GM12878 (cell line): ENCODE measurements around the gene DALRD3. TPM values are rescaled to one million over a fixed set of nuclear protein-coding genes. Genes with fewer than 3 reads are reported as not detected.

Experiments used
- BRCA1 ChIP-seq: IDR thresholded peaks from 2 replicates; pipeline ENCODE4 v1.6.1; 2011; ENCODE audit warnings: low read depth, low read length, improper control_type of control experiment
- CREM ChIP-seq: IDR thresholded peaks from 2 replicates; pipeline ENCODE4 v1.6.1; 2014; ENCODE audit warnings: antibody characterized with exemption, low read depth
- CTCF ChIP-seq, 3 experiments: IDR thresholded peaks in 2 of 3; conservative IDR thresholded peaks in 1 of 3; 2 replicates each; pipeline ENCODE4 v1.5.1; 2011; ENCODE audit warnings: low read depth in 3 of 3, low read length in 3 of 3, mild to moderate bottlenecking in 3 of 3, control low read depth in 2 of 3, moderate library complexity in 2 of 3, inconsistent platforms in 1 of 3, mixed read lengths in 1 of 3; ENCODE audit not compliant: control insufficient read depth in 2 of 3, insufficient read depth in 1 of 3; ENCODE audit errors: extremely low read depth in 1 of 3
- EGR1 ChIP-seq, 2 experiments: IDR thresholded peaks; 1 replicate in 1 of 2; 2 replicates in 1 of 2; pipeline ENCODE4 v1.6.1; 2011 to 2012; ENCODE audit warnings: low read depth in 2 of 2, low read length in 2 of 2, borderline replicate concordance in 1 of 2, mild to moderate bottlenecking in 1 of 2, moderate library complexity in 1 of 2
- ESRRA ChIP-seq: IDR thresholded peaks from 2 replicates; pipeline ENCODE4 v1.6.1; 2012; ENCODE audit warnings: mild to moderate bottlenecking, low read length, improper control_type of control experiment
- EZH2 ChIP-seq: IDR thresholded peaks from 2 replicates; pipeline ENCODE4 v1.6.1; 2012; ENCODE audit warnings: low read depth, mild to moderate bottlenecking, control low read depth, inconsistent platforms, low read length, borderline replicate concordance; ENCODE audit not compliant: control insufficient read depth
- IKZF1 ChIP-seq: fragments of 450-650 bp; conservative IDR thresholded peaks from 2 replicates; pipeline ENCODE4 v1.6.1; 2017; ENCODE audit warnings: antibody characterized with exemption, mild to moderate bottlenecking
- IRF3 ChIP-seq: fragments of 450-650 bp; IDR thresholded peaks from 2 replicates; pipeline ENCODE4 v1.6.1; 2014; ENCODE audit warnings: mild to moderate bottlenecking
- MEF2A ChIP-seq: IDR thresholded peaks from 2 replicates; pipeline ENCODE4 v1.6.1; 2011; ENCODE audit warnings: low read depth, mild to moderate bottlenecking, low read length, moderate library complexity; ENCODE audit not compliant: insufficient read depth
- NFYA ChIP-seq: IDR thresholded peaks from 2 replicates; pipeline ENCODE4 v1.6.1; 2011; ENCODE audit warnings: low read depth, mild to moderate bottlenecking, low read length, improper control_type of control experiment, borderline replicate concordance
- NRF1 ChIP-seq: conservative IDR thresholded peaks from 2 replicates; pipeline ENCODE4 v1.6.1; 2011; ENCODE audit warnings: mild to moderate bottlenecking, low read depth, low read length, improper control_type of control experiment
- PML ChIP-seq: IDR thresholded peaks from 2 replicates; pipeline ENCODE4 v1.6.1; 2012; ENCODE audit warnings: low read length, inconsistent platforms
- POU2F2 ChIP-seq: IDR thresholded peaks from 3 replicates; pipeline ENCODE4 v1.6.1; 2011; ENCODE audit warnings: low read depth, mild to moderate bottlenecking, low read length, borderline replicate concordance
- STAT3 ChIP-seq: IDR thresholded peaks from 2 replicates; pipeline ENCODE4 v1.6.1; 2011; ENCODE audit warnings: low read depth, low read length, improper control_type of control experiment
- WRNIP1 ChIP-seq: IDR thresholded peaks from 2 replicates; pipeline ENCODE4 v1.6.1; 2011; ENCODE audit warnings: low read depth, low read length, improper control_type of control experiment, borderline replicate concordance
- ZNF384 ChIP-seq: IDR thresholded peaks from 2 replicates; pipeline ENCODE4 v1.6.1; 2012; ENCODE audit warnings: low read depth, mild to moderate bottlenecking, low read length, improper control_type of control experiment, borderline replicate concordance
- polyA plus RNA-seq, 11 experiments: library from polyadenylated mRNA; depleted of rRNA in 4 of 11; unstranded in 6 of 11; stranded (reverse) in 5 of 11; fragments of >200 nt; fragmentation: Nextera tagmentation in 4 of 11; fragmentation: Illumina TruSeq in 1 of 11; extraction: Ambion mirVana in 4 of 11; extraction: Trizol in 1 of 11; gene quantifications; 1 replicate in 1 of 11; 2 replicates in 10 of 11; pipeline versions ENCODE4 v1.2.1 to v1.2.3, GENCODE V29; 2011 to 2016; ENCODE audit warnings: inconsistent platforms in 2 of 11, missing spikeins in 2 of 11, low read depth in 1 of 11
- total RNA-seq, 4 experiments: library from RNA; depleted of rRNA in 3 of 4; stranded (reverse); fragments of >200 nt in 3 of 4; fragmentation: Illumina TruSeq in 1 of 4; extraction: Trizol in 1 of 4; gene quantifications; 2 replicates each; pipeline versions ENCODE4 v1.2.1 to v1.2.3, GENCODE V29; 2013 to 2021
- TF ChIP-seq, protein P1 (sequence below): IDR thresholded peaks from 2 replicates; pipeline ENCODE4 v1.6.1; 2012; ENCODE audit warnings: low read depth, low read length, improper control_type of control experiment
- TF ChIP-seq, protein P2 (sequence below): IDR thresholded peaks from 2 replicates; pipeline ENCODE4 v1.6.1; 2011; ENCODE audit warnings: borderline replicate concordance, low read depth, mild to moderate bottlenecking, moderate library complexity, low read length; ENCODE audit not compliant: insufficient read depth, poor library complexity, severe bottlenecking
- TF ChIP-seq, protein P3 (sequence below): IDR thresholded peaks from 2 replicates; pipeline ENCODE4 v1.6.1; 2011; ENCODE audit warnings: borderline replicate concordance, low read depth, mild to moderate bottlenecking, moderate library complexity, mixed read lengths, low read length; ENCODE audit not compliant: insufficient read depth; ENCODE audit errors: extremely low read length

DALRD3 gene
- total and polyA plus RNA-seq, 10 of the 15 experiments (the other 5 are each of a cell fraction or from before 2014, with no cell fraction given): 10.1 to 28.2 (median 21.6) TPM

- TF ChIP-seq STAT3 (no peak), NRF1 (0 out of 2 replicates have a peak, but pooled peaks have one; percentile 2), BRCA1 (no peak), PML (no peak), POU2F2 (no peak), EGR1 (IDR thresholded peaks at IDR 0.05; ENCODE audit: borderline replicate concordance in 1 of 2, low read depth in 2 of 2, low read length in 2 of 2) (peak in 1 of 2 experiments; percentile 96; a peak in 2 of 3 replicates), MEF2A (no peak), IRF3 (no peak), EZH2 (no peak), WRNIP1 (no peak), NFYA (no peak), ZNF384 (no peak), CREM (peak; percentile 84), IKZF1 (peak; percentile 85), CTCF (IDR thresholded peaks at IDR 0.05 in 2 of 3, conservative IDR thresholded peaks at IDR 0.05 in 1 of 3; ENCODE audit: control insufficient read depth in 2 of 3, extremely low read depth in 1 of 3, insufficient read depth in 1 of 3, low read depth in 3 of 3, low read length in 3 of 3) (peak in 2 of 3 experiments; percentile 12 to 46; a peak in 3 of 6 replicates), ESRRA (no peak)
- TF ChIP-seq, protein P1, sequence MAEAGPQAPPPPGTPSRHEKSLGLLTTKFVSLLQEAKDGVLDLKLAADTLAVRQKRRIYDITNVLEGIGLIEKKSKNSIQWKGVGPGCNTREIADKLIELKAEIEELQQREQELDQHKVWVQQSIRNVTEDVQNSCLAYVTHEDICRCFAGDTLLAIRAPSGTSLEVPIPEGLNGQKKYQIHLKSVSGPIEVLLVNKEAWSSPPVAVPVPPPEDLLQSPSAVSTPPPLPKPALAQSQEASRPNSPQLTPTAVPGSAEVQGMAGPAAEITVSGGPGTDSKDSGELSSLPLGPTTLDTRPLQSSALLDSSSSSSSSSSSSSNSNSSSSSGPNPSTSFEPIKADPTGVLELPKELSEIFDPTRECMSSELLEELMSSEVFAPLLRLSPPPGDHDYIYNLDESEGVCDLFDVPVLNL: no peak
- TF ChIP-seq, protein P2, sequence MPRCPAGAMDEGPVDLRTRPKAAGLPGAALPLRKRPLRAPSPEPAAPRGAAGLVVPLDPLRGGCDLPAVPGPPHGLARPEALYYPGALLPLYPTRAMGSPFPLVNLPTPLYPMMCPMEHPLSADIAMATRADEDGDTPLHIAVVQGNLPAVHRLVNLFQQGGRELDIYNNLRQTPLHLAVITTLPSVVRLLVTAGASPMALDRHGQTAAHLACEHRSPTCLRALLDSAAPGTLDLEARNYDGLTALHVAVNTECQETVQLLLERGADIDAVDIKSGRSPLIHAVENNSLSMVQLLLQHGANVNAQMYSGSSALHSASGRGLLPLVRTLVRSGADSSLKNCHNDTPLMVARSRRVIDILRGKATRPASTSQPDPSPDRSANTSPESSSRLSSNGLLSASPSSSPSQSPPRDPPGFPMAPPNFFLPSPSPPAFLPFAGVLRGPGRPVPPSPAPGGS: no peak
- TF ChIP-seq, protein P3, sequence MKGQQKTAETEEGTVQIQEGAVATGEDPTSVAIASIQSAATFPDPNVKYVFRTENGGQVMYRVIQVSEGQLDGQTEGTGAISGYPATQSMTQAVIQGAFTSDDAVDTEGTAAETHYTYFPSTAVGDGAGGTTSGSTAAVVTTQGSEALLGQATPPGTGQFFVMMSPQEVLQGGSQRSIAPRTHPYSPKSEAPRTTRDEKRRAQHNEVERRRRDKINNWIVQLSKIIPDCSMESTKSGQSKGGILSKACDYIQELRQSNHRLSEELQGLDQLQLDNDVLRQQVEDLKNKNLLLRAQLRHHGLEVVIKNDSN: no peak
Observed at GRCh38 chr3:48989796-48990635, 28.4 kb downstream of the DALRD3 start, which contains the start of gene P4HTM (continued).
